H9 (cell line): Measurements from ENCODE around the gene FMC1. TPM values are rescaled to one million over a fixed set of nuclear protein-coding genes. Genes with fewer than 3 reads are reported as not detected.

Experiments used
- DNase-seq: peaks from one replicate; pipeline ENCODE4 v3.0.0-alpha.2; 2017
- H2AFZ ChIP-seq: one replicate; pipeline ENCODE4 v1.6.1; 2013; ENCODE audit warnings: mild to moderate bottlenecking, low read length, control low read depth, moderate library complexity
- H2AK5ac ChIP-seq: 2 replicates; pipeline ENCODE4 v1.6.1; 2013; ENCODE audit warnings: low read length, control low read depth, mixed read lengths; ENCODE audit not compliant: insufficient read length
- H2BK120ac ChIP-seq: one replicate; pipeline ENCODE4 v1.6.1; 2013; ENCODE audit warnings: low read depth, mild to moderate bottlenecking, low read length, control low read depth, inconsistent platforms; ENCODE audit not compliant: poor library complexity, severe bottlenecking
- H2BK12ac ChIP-seq: 2 replicates; pipeline ENCODE4 v1.6.1; 2013; ENCODE audit warnings: low read length, control low read depth, mixed read lengths, low read depth; ENCODE audit not compliant: insufficient read length
- H2BK15ac ChIP-seq: 2 replicates; pipeline ENCODE4 v1.6.1; 2013; ENCODE audit warnings: low read depth, low read length, control low read depth
- H2BK20ac ChIP-seq: one replicate; pipeline ENCODE4 v1.6.1; 2013; ENCODE audit warnings: low read depth, mild to moderate bottlenecking, low read length, control low read depth, inconsistent platforms; ENCODE audit not compliant: poor library complexity, severe bottlenecking
- H2BK5ac ChIP-seq: 2 replicates; pipeline ENCODE4 v1.6.1; 2013; ENCODE audit warnings: low read length, control low read depth, mixed read lengths; ENCODE audit not compliant: insufficient read length
- H3K14ac ChIP-seq: 2 replicates; pipeline ENCODE4 v1.6.1; 2013; ENCODE audit warnings: low read length, control low read depth; ENCODE audit not compliant: insufficient read depth
- H3K18ac ChIP-seq: 2 replicates; pipeline ENCODE4 v1.6.1; 2013; ENCODE audit warnings: low read depth, mild to moderate bottlenecking, mixed read lengths, low read length, control low read depth; ENCODE audit not compliant: insufficient read length
- H3K23ac ChIP-seq: 2 replicates; pipeline ENCODE4 v1.6.1; 2013; ENCODE audit warnings: low read length, control low read depth, mixed read lengths, low read depth; ENCODE audit not compliant: insufficient read length
- H3K23me2 ChIP-seq: 2 replicates; pipeline ENCODE4 v1.6.1; 2013; ENCODE audit warnings: low read depth, mild to moderate bottlenecking, mixed read lengths, low read length, control low read depth; ENCODE audit not compliant: insufficient read length, poor library complexity, severe bottlenecking
- H3K27ac ChIP-seq: 2 replicates; pipeline ENCODE4 v1.5.1; 2013; ENCODE audit warnings: low read length, control low read depth, mixed read lengths, low read depth; ENCODE audit not compliant: insufficient read length
- H3K27me3 ChIP-seq: 2 replicates; pipeline ENCODE4 v1.6.1; 2013; ENCODE audit warnings: low read length, control low read depth, inconsistent platforms; ENCODE audit not compliant: insufficient read depth
- H3K4ac ChIP-seq: 2 replicates; pipeline ENCODE4 v1.6.1; 2013; ENCODE audit warnings: low read depth, mild to moderate bottlenecking, control low read depth, inconsistent platforms, low read length, moderate library complexity
- H3K4me1 ChIP-seq: 2 replicates; pipeline ENCODE4 v1.6.1; 2013; ENCODE audit warnings: low read length, control low read depth, inconsistent platforms; ENCODE audit not compliant: insufficient read depth
- H3K4me2 ChIP-seq: 2 replicates; pipeline ENCODE4 v1.6.1; 2013; ENCODE audit warnings: low read length, control low read depth, mixed read lengths; ENCODE audit not compliant: insufficient read length, insufficient read depth
- H3K56ac ChIP-seq: 2 replicates; pipeline ENCODE4 v1.6.1; 2013; ENCODE audit warnings: low read depth, mild to moderate bottlenecking, mixed read lengths, low read length, control low read depth; ENCODE audit not compliant: insufficient read length
- H3K79me1 ChIP-seq: 2 replicates; pipeline ENCODE4 v1.6.1; 2013; ENCODE audit warnings: low read depth, mild to moderate bottlenecking, moderate library complexity, low read length, control low read depth, inconsistent platforms; ENCODE audit not compliant: insufficient read depth, poor library complexity, severe bottlenecking
- H3K79me2 ChIP-seq: 2 replicates; pipeline ENCODE4 v1.6.1; 2013; ENCODE audit warnings: low read length, control low read depth, inconsistent platforms; ENCODE audit not compliant: insufficient read depth
- H3K9ac ChIP-seq: 2 replicates; pipeline ENCODE4 v1.6.1; 2013; ENCODE audit warnings: low read length, control low read depth, mixed read lengths; ENCODE audit not compliant: insufficient read length; ENCODE audit errors: extremely low read depth
- H3K9me3 ChIP-seq: one replicate; pipeline ENCODE4 v1.6.1; 2013; ENCODE audit warnings: low read depth, low read length, inconsistent platforms; ENCODE audit not compliant: control insufficient read depth
- H3T11ph ChIP-seq: one replicate; pipeline ENCODE4 v1.6.1; 2013; ENCODE audit warnings: mild to moderate bottlenecking, low read length, control low read depth, inconsistent platforms
- H4K20me1 ChIP-seq: one replicate; pipeline ENCODE4 v1.6.1; 2013; ENCODE audit not compliant: control insufficient read depth, insufficient read length, insufficient read depth
- H4K5ac ChIP-seq: 2 replicates; pipeline ENCODE4 v1.6.1; 2013; ENCODE audit warnings: low read depth, mild to moderate bottlenecking, mixed read lengths, low read length, control low read depth; ENCODE audit not compliant: insufficient read length
- H4K8ac ChIP-seq: replicated peaks from 2 replicates; pipeline ENCODE4 v1.6.1; 2013; ENCODE audit warnings: low read length, control low read depth, mixed read lengths, low read depth; ENCODE audit not compliant: insufficient read length
- H4K91ac ChIP-seq: 2 replicates; pipeline ENCODE4 v1.6.1; 2013; ENCODE audit warnings: low read depth, mild to moderate bottlenecking, moderate library complexity, mixed read lengths, low read length, control low read depth; ENCODE audit not compliant: insufficient read length
- H3K27ac Mint-ChIP-seq, 3 experiments: 2 replicates in 2 of 3; 3 replicates in 1 of 3; pipeline ENCODE4 v1.8.0; 2020 to 2021; ENCODE audit warnings: mixed read lengths in 3 of 3, mild to moderate bottlenecking in 1 of 3, moderate library complexity in 1 of 3
- H3K27me3 Mint-ChIP-seq: 2 replicates; pipeline ENCODE4 v1.8.0; 2021; ENCODE audit warnings: low read depth, mild to moderate bottlenecking, moderate library complexity, mixed read lengths
- H3K36me3 Mint-ChIP-seq, 3 experiments: 2 replicates in 2 of 3; 3 replicates in 1 of 3; pipeline ENCODE4 v1.8.0; 2020 to 2021; ENCODE audit warnings: low read depth in 3 of 3, mixed read lengths in 3 of 3; ENCODE audit not compliant: insufficient read depth in 1 of 3
- H3K4me1 Mint-ChIP-seq, 2 experiments: 2 replicates each; pipeline ENCODE4 v1.8.0; 2020; ENCODE audit warnings: mixed read lengths in 2 of 2
- H3K4me3 Mint-ChIP-seq, 2 experiments: 2 replicates in 1 of 2; 3 replicates in 1 of 2; pipeline ENCODE4 v1.8.0; 2020 to 2021; ENCODE audit warnings: mild to moderate bottlenecking in 2 of 2, mixed read lengths in 2 of 2, moderate library complexity in 1 of 2
- H3K9me3 Mint-ChIP-seq, 2 experiments: 2 replicates in 1 of 2; 3 replicates in 1 of 2; pipeline ENCODE4 v1.8.0; 2020; ENCODE audit warnings: mild to moderate bottlenecking in 2 of 2, mixed read lengths in 2 of 2, moderate library complexity in 1 of 2
- CTCF ChIP-seq: fragments of 200-600 bp; sonication (generic); conservative IDR thresholded peaks from 3 replicates; pipeline ENCODE4 v1.8.0; 2021; ENCODE audit warnings: antibody characterized with exemption, mild to moderate bottlenecking
- WGBS: extraction: QIAGEN DNeasy Blood & Tissue Kit; methylation state at CpG from one replicate; pipeline ENCODE4 v1.1.7; 2013; ENCODE audit warnings: missing lambda C conversion rate, low lambda C conversion rate, mixed read lengths; ENCODE audit not compliant: insufficient read length; ENCODE audit errors: extremely low coverage; 5-methylcytosine and 5-hydroxymethylcytosine counted together
- total RNA-seq: library from RNA; stranded (reverse); gene quantifications from 2 replicates; pipeline ENCODE4 v1.2.1, GENCODE V29; 2021

The FMC1 gene
- total RNA-seq, 1 experiment from 2014 or later: 10.9 TPM

- no peak for DNase-seq
- Histone ChIP-seq H3K18ac (no peak overlapping the region), H3K14ac (no peak overlapping the region), H3T11ph (no peak overlapping the region), H4K8ac (no peak overlapping the region), H3K9me3 (no peaks in the 10 kb centered on the region), H3K4me2 (peak overlapping the region; percentile 80), H4K20me1 (no peaks in the 10 kb centered on the region), H3K27ac (no peak overlapping the region), H3K4me1 (no peaks in the 10 kb centered on the region), H2AK5ac (no peak overlapping the region), H2BK20ac (no peak overlapping the region), H2BK15ac (no peak overlapping the region), H4K5ac (no peak overlapping the region), H3K9ac (peak overlapping the region; percentile 70), H2BK5ac (no peak overlapping the region), H2BK120ac (no peak overlapping the region), H3K23ac (no peak overlapping the region), H3K79me2 (peaks cover 30% of the 10 kb centered on the region; the same call in 1 of the 2 replicates), H2BK12ac (no peak overlapping the region), H3K56ac (no peak overlapping the region), H3K79me1 (no peaks in the 10 kb centered on the region), H2AFZ (no peak overlapping the region), H3K23me2 (peaks cover 6% of the 10 kb centered on the region), H3K4ac (no peak overlapping the region), H3K27me3 (no peaks in the 10 kb centered on the region), H4K91ac (no peak overlapping the region)
- Mint-ChIP-seq H3K27ac (peak overlapping the region; percentile 50 to 99 (median 97); a peak in 5 of 7 replicates), H3K36me3 (peaks cover 3 to 19% (median 16%) of the 10 kb centered on the region in 3 experiments; a peak in 6 of 7 replicates), H3K4me1 (peaks cover 28 to 31% of the 10 kb centered on the region in 2 experiments), H3K27me3 (no peaks in the 10 kb centered on the region), H3K4me3 (peak overlapping the region; percentile 87 to 96), H3K9me3 (no peaks in the 10 kb centered on the region; a peak in 1 of 5 replicates)
- no CpG with 5 or more reads among the region's 3 CpGs for WGBS
- TF ChIP-seq CTCF: no peak
These were observed 20.4 kb downstream of the FMC1 start for GRCh38 chr7:139361523-139361922.
